ENCODE measurements around the gene TMEM156.

DNA sequence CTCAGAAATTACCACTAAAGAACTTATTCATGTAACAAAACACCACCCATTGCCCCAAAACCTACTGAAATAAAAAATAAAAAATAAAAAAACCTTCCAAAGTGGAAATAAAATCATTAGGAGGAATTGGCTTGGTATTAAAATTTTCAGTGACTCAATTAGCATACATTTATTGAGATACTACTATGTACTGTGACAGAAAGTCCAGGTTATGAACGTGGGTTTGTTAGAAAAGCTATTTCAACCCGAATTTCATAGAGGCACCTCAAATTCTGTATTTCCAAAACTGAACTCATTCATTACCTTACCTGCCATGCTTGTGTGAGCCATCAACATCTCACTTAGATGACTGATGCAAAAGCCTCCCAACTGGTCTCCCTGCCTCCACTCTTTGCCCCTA is 46.6 kb upstream of the TMEM156 start:
- TF ChIP-seq, protein P1, sequence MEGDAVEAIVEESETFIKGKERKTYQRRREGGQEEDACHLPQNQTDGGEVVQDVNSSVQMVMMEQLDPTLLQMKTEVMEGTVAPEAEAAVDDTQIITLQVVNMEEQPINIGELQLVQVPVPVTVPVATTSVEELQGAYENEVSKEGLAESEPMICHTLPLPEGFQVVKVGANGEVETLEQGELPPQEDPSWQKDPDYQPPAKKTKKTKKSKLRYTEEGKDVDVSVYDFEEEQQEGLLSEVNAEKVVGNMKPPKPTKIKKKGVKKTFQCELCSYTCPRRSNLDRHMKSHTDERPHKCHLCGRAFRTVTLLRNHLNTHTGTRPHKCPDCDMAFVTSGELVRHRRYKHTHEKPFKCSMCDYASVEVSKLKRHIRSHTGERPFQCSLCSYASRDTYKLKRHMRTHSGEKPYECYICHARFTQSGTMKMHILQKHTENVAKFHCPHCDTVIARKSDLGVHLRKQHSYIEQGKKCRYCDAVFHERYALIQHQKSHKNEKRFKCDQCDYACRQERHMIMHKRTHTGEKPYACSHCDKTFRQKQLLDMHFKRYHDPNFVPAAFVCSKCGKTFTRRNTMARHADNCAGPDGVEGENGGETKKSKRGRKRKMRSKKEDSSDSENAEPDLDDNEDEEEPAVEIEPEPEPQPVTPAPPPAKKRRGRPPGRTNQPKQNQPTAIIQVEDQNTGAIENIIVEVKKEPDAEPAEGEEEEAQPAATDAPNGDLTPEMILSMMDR (IDR thresholded peaks at IDR 0.05) = no peak
- TF ChIP-seq POLR2A (IDR thresholded peaks at IDR 0.05) = no peak

Measured in right lobe of liver (tissue), 4 donors.